Measurements from ENCODE around the gene POLR2M.

The POLR2M gene

GRCh38 chr15:57694279-57694678 lies 12.2 kb upstream of the POLR2M start:
- no peak for DNase-seq

DNA sequence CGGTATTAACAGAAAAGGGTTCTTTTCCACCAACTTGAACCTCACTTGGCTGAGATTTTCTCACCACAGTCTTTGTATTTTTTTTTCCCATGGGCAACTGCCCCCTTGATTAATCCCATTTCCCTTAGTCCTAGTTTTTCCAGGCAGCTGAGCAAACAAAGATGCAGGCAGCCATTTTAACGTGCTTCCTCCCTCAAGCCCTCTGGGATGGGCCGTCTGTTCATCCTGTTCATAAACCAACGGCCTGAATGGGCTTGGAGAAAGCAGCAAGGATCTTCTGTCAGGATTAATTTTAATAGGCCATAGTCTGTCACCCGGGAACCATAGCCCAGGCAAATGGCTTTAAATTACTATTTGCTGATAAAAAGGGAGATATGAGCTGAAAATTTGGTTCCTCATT lies 10.4 kb upstream of the POLR2M start:
- DNase-seq = no peak

DNA sequence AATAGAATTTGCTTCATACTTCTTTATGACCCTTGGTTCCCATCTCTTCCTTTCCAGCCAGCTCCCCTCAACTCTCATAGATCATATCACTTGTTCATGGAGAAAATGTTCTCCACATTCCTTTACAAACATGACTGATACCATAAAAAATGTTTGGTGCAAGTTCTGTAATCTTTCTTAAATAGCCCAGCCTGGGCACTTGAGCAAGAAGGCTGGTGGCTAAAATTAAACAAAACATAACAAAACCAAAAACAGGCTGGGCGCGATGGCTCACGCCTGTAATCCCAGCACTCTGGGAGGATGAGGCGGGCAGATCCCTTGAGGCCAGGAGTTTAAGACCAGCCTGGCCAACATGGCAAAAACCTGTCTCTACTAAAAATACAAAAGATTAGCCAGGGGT lies 8.9 kb upstream of the POLR2M start:
- no peak for DNase-seq

DNA sequence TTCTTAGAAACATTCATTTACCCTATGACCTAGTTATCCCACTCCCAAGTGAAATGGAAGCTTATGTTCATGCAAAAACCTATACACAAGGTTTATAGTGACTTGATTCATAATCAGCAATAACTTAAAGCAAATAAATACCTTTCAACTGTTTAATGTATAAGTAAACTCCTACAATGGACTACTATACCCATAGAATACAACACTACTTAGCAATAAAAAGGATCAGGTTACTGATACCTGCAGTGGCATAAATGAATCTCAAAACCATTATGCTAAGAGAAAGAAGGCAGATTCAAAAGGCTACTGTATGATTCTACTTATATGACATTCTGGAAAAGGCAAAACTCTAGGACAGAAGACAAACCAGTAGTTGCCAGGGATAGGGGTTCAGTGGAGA lies 8.3 kb upstream of the POLR2M start:
- DNase-seq = no peak

DNA sequence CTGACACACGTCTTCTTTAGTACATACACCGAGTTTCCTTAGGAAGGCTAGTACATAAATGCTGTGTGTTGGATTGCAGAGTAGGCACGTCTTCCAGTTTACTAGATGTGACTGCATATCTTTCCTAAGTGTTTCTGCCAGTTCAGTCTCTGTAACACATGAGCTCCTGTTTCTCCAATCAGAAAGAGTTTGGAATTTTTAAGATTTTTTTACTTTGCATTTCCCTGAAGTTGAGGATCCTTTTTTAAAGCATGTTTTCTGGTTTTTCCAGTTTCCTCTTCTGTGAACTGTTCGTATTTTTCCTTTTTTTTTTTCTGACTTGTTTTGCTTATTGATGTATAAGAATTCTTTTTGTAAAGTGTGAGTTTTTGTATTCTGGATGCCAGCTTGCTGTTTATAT lies 7.5 kb upstream of the POLR2M start:
- no peak for DNase-seq

- DNase-seq = no peak
Observed at GRCh38 chr15:57703387-57703786, 3.1 kb upstream of the POLR2M start.

DNA sequence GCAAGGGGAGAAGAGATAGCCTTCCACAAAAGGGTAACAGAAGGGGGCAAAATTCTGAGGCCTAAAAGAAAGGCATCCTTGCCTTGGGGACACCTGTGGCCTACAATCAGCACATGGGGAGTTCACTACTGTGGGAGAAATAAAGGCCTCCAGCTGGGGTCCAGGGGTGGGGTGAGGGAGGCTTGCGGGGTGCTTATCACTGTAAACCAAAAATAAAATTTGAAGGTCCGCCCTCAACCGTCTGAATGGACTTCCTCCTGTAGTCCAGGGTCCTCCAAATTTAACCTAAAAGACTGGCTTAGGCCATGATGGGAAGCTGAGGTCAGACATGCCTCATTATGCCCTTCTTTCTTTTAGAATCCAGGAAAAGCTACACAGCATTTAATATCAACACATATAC lies 2.1 kb upstream of the POLR2M start:
- no peak for DNase-seq

DNA sequence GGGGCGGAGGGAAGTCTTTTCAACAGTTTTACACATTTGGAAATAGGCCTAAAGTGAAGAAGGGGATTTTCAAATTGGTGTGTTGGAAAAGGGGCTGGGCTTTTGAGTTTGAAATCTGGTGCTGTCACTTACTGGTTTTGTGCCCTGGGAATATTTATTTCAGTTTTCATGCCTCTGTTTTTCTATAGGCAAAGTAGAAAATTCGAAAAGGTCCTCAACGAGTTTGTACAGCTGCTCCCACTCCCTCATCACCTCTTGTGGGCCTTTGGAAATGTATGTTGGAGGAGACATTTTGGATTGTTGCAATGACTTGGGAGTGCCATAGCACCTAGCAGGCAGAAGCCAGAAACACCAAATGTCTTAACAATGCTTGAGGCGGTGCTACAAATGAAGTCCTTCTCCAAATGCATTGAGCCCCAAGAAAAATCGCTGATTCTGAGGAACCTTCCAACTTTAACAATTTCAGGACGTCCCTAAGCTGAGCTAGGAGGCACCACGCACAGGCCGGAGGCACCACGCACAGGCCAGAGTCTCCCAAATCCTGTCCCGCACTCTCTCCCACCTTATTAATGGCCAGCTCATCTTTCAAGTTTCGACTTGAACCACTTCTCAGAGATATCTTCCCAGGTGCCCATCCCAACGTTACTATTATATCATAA lies 639 bp upstream of the POLR2M start:
- DNase-seq = no peak

DNA sequence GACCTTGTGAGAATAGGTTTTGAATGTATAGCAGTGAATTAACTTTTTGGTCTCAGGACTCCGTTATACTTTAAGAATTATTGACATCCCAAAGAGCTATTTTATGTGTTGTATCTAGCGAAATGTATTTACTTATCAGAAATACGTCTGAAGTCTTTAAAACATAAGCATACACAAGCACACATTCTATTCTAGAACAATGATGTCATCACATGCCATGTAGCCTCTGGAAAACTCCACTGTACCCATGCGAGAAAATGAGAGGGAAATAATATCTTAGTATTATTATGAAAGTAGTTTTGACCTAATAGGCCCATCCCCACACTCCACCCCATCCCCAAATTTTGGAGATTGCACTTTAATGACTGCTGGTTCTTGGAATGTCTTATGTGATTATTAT lies 1.5 kb downstream of the POLR2M start:
- DNase-seq = no peak

DNA sequence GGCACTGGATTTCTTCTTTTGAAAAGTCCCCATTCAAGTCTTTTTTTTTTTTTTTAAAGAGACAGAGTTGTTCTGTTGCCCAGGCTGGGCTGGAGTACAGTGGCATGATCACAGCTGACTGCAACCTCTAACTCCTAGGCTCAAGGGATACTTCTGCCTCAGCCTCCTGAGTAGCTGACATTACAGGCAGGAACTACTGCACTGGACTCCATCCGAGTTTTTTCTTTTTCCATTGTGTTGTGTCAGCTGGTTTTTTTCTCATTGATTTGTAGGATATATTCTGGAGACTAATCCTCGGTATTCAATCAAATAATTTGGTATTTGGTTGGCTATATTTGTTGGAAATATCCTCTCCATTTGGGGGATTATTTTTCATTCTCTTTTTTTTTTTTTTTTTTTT lies 11.8 kb downstream of the POLR2M start:
- no peak for DNase-seq

DNA sequence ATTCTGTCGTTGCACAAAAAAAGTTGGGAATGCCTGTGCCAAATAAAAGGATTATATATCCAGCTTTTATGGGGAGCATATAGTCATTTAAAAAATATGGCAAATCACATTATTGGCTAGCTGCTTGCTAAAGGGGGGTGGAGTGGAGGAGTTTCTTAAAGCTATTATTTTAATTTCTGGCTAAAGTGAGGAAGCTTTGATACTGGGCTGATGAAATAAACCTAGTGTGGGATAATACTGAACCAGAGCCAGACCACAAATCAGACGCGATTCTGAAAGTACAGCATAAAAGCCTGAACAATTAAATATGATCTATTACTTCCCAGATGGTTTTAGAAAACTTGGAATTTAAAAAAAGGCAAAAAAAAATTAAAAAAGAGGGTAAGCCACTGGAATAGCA lies 14.4 kb downstream of the POLR2M start:
- DNase-seq = no peak

DNA sequence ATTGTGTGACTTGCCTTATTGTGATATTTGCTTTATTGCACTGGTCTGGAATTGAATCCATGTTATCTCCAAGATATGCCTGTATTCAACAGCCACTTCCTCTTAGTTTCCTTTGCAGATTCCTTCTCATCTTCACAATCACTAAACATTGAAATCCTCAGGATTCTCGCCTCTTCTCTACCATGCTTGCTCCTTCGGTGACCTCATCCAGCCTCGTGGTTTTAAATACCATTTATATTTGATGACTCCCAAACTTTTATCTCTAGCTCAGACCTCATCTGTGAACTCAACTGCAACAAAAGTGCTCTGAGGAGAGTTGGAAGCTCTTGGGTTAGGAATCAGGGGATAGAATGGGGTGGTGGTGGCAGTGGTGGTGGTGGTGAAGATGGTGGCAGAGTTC lies 19.9 kb downstream of the POLR2M start:
- no peak for DNase-seq

DNA sequence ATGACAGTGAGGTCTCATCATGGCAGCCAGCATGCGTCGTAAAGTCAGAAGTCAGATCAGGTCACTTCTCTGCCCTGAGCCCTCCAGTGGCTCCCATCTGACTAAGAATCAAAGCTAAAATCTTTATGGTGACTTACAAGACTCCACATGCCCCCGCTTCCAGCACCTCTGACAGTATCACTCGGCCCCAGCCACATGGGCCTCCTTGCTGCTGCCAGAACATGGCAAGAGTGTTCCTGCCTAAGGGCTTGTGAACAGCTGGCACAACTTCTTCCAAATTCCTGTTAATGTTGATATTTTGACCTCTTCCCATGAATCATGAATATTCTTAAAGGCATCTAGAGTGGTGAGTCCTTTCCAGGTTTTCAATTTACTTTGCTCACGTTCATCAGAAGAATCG lies 20.5 kb downstream of the POLR2M start:
- no peak for DNase-seq

- DNase-seq = no peak
Observed at GRCh38 chr15:57728436-57728835, 21.9 kb downstream of the POLR2M start.

DNA sequence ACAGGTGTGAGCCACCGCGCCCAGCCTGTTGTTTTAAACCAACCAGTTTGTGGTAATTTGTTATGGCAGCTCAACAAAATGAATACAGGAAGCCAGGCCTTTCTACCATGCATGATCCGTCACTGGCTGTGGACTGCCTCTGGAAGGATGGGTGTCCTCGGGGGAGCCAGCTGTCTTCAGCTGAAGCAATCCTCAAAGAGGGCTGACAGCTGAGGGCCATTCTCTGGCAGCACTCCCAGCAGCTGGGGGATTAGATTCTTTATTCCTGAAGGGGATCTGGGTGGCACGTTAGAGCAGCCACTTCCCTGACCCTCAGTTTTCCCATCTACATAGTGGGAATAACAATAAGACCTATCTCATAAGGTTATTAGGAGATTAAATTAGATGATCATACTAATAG lies 24.4 kb downstream of the POLR2M start:
- no peak for DNase-seq

DNA sequence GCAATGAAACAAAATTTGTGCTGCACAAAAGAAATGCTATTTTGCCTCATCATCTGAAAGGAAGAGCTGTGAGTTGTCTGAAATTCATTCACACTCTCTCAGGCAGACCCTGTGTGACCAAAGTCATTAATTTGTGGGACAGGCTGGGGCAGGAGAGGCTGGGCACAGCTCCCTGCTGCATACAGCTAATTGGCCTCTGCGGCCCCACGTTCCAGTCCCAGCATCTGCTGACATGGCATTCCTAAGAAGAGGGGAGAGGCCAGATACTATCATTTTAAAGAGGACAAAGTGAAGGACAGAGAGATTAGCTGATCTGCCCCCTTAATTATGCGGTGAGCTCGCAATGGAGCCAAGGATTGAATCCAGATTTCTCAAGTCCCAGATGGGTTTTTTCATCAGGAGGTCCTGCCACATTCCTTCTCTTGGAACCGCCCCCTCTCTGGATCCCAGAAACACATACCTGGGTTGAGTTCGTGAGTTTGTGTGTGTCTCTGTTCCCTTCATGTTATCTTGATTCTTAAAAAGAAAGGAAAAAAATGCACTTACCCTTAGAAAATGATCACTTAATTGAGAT lies 25.1 kb downstream of the POLR2M start:
- DNase-seq = no peak

- no peak for DNase-seq
Observed at GRCh38 chr15:57732526-57733331, 26.2 kb downstream of the POLR2M start.

GRCh38 chr15:57734860-57735259 lies 28.3 kb downstream of the POLR2M start:
- no peak for DNase-seq

- no peak for DNase-seq
Observed at GRCh38 chr15:57735431-57735830, 28.9 kb downstream of the POLR2M start.

- DNase-seq = no peak
Observed at GRCh38 chr15:57735891-57736290, 29.4 kb downstream of the POLR2M start.

DNA sequence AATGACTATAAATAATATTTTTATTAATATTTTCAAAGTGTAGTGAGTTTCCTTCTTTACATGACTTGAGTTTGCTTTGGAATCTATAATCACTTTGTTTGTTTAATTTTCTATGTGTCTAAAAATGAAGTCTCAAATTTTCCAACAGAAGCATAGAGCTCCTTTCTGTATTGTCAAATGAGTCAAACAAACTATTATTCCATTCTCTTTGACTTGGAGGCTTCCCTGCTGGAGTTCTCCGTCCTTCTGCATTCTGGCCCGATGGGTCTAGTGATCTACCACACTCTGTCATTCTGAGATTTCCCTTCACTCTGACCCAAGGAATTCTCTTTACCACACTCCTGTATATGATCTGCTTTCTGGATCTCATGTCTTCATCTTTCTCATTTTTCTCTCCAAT lies 30.1 kb downstream of the POLR2M start:
- DNase-seq = no peak

GRCh38 chr15:57738734-57739237 lies 32.3 kb downstream of the POLR2M start:
- DNase-seq = no peak

- DNase-seq = no peak
Observed at GRCh38 chr15:57740048-57740447, 33.5 kb downstream of the POLR2M start.

- DNase-seq = no peak
Observed at GRCh38 chr15:57741089-57741488, 34.6 kb downstream of the POLR2M start.

Measured in SIG-M5 (cell line).